ENCODE results near the gene DMD.

Gene DMD

GRCh38 chrX:31931225-31931624 is 1280.1 kb downstream of the DMD start:
- Histone ChIP-seq H3K4me2 (ENCODE audit: insufficient read depth, low read length) (no peak overlapping the region), H3K79me2 (ENCODE audit: insufficient read depth, low read length) (no peaks in the 10 kb centered on the region), H3K4me3 (ENCODE audit: low read depth in 1 of 2, low read length in 2 of 2) (no peak overlapping the region), H3K36me3 (ENCODE audit: insufficient read depth, low read length) (no peaks in the 10 kb centered on the region), H3K27me3 (ENCODE audit: insufficient read depth, low read length, poor library complexity) (no peaks in the 10 kb centered on the region), H2AFZ (ENCODE audit: low read depth, low read length) (no peak overlapping the region), H3K9ac (ENCODE audit: low read depth, low read length) (no peak overlapping the region), H3K4me1 (ENCODE audit: insufficient read depth, low read length) (no peaks in the 10 kb centered on the region), H4K20me1 (ENCODE audit: insufficient read depth, low read length) (no peaks in the 10 kb centered on the region), H3K9me3 (ENCODE audit: insufficient read depth, low read length, severe bottlenecking) (no peaks in the 10 kb centered on the region), H3K27ac (ENCODE audit: low read length) (no peak overlapping the region)
- TF ChIP-seq EZH2 (IDR thresholded peaks at IDR 0.05; ENCODE audit: borderline replicate concordance, low read depth, low read length, severe bottlenecking) (no peak), CTCF (IDR thresholded peaks at IDR 0.05; ENCODE audit: borderline replicate concordance, extremely low read depth, low read length, poor library complexity, severe bottlenecking) (no peak)
- DNase-seq, result no peak
- no peak for ATAC-seq (ENCODE audit: insufficient read depth, low read depth)

DNA sequence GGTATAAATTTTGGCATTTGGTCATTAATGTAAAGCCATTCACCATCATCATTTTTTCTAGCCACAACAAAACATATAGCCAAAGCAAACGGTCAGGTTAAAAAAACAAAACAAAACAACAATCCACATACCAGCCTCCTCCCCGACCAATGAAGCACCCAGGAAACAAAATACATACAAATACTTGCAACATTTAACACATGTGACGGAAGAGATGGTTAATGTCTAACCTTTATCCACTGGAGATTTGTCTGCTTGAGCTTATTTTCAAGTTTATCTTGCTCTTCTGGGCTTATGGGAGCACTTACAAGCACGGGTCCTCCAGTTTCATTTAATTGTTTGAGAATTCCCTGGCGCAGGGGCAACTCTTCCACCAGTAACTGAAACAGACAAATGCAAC is 1282.0 kb downstream of the DMD start:
- Histone ChIP-seq H3K9me3 (ENCODE audit: insufficient read depth, low read length, severe bottlenecking) (no peaks in the 10 kb centered on the region), H3K27ac (ENCODE audit: low read length) (no peak overlapping the region), H3K27me3 (ENCODE audit: insufficient read depth, low read length, poor library complexity) (no peaks in the 10 kb centered on the region), H3K9ac (ENCODE audit: low read depth, low read length) (no peak overlapping the region), H4K20me1 (ENCODE audit: insufficient read depth, low read length) (no peaks in the 10 kb centered on the region), H3K36me3 (ENCODE audit: insufficient read depth, low read length) (no peaks in the 10 kb centered on the region), H3K4me2 (ENCODE audit: insufficient read depth, low read length) (no peak overlapping the region), H3K4me3 (ENCODE audit: low read depth in 1 of 2, low read length in 2 of 2) (no peak overlapping the region), H3K4me1 (ENCODE audit: insufficient read depth, low read length) (no peaks in the 10 kb centered on the region), H2AFZ (ENCODE audit: low read depth, low read length) (no peak overlapping the region), H3K79me2 (ENCODE audit: insufficient read depth, low read length) (no peaks in the 10 kb centered on the region)
- ATAC-seq (ENCODE audit: insufficient read depth, low read depth) (no peak), DNase-seq (no peak)
- TF ChIP-seq EZH2 (IDR thresholded peaks at IDR 0.05; ENCODE audit: borderline replicate concordance, low read depth, low read length, severe bottlenecking) (no peak), CTCF (IDR thresholded peaks at IDR 0.05; ENCODE audit: borderline replicate concordance, extremely low read depth, low read length, poor library complexity, severe bottlenecking) (no peak)

GRCh38 chrX:31921236-31921635 is 1290.1 kb downstream of the DMD start:
- no peak overlapping the region for H3K4me3 ChIP-seq (ENCODE audit: low read depth in 1 of 2, low read length in 2 of 2)
- ATAC-seq (ENCODE audit: insufficient read depth, low read depth), result no peak
- no peak for TF ChIP-seq CTCF (IDR thresholded peaks at IDR 0.05; ENCODE audit: borderline replicate concordance, extremely low read depth, low read length, poor library complexity, severe bottlenecking)
- TF ChIP-seq EZH2 (IDR thresholded peaks at IDR 0.05; ENCODE audit: borderline replicate concordance, low read depth, low read length, severe bottlenecking), result no peak
- no peaks in the 10 kb centered on the region for H3K79me2 ChIP-seq (ENCODE audit: insufficient read depth, low read length)
- H3K27me3 ChIP-seq (ENCODE audit: insufficient read depth, low read length, poor library complexity), result no peaks in the 10 kb centered on the region
- no peak overlapping the region for H3K9ac ChIP-seq (ENCODE audit: low read depth, low read length)
- no peak overlapping the region for H2AFZ ChIP-seq (ENCODE audit: low read depth, low read length)
- DNase-seq, result no peak
- no peak overlapping the region for H3K4me2 ChIP-seq (ENCODE audit: insufficient read depth, low read length)
- no peaks in the 10 kb centered on the region for H3K4me1 ChIP-seq (ENCODE audit: insufficient read depth, low read length)
- no peaks in the 10 kb centered on the region for H4K20me1 ChIP-seq (ENCODE audit: insufficient read depth, low read length)
- no peaks in the 10 kb centered on the region for H3K9me3 ChIP-seq (ENCODE audit: insufficient read depth, low read length, severe bottlenecking)
- H3K27ac ChIP-seq (ENCODE audit: low read length), result no peak overlapping the region
- H3K36me3 ChIP-seq (ENCODE audit: insufficient read depth, low read length), result no peaks in the 10 kb centered on the region

Measured in DND-41 (cell line).